GM23248 (cell line): ENCODE results near the gene SRF. TPM values are rescaled to one million over a fixed set of nuclear protein-coding genes. Genes with fewer than 3 reads are reported as not detected.

Experiments
- DNase-seq: peaks from one replicate; pipeline ENCODE4 v3.0.0-alpha.2; 2015
- H2AFZ ChIP-seq: fragments of 200-600 bp; sonication (generic); 2 replicates; pipeline ENCODE4 v1.6.1; 2016; ENCODE audit warnings: antibody characterized with exemption
- H3F3A ChIP-seq: fragments of 200-600 bp; sonication (generic); 2 replicates; pipeline ENCODE4 v1.6.1; 2016; ENCODE audit warnings: mild to moderate bottlenecking, antibody characterized with exemption, mixed run types; ENCODE audit not compliant: insufficient read depth
- H3K27ac ChIP-seq: fragments of 200-600 bp; sonication (generic); 2 replicates; pipeline ENCODE4 v1.5.1; 2016; ENCODE audit warnings: mild to moderate bottlenecking
- H3K27me3 ChIP-seq: fragments of 200-600 bp; sonication (generic); replicated peaks from 2 replicates; pipeline ENCODE4 v1.6.1; 2016; ENCODE audit warnings: mild to moderate bottlenecking; ENCODE audit not compliant: insufficient read depth
- H3K36me3 ChIP-seq: fragments of 200-600 bp; sonication (generic); 2 replicates; pipeline ENCODE4 v1.6.1; 2016; ENCODE audit warnings: low read depth, mild to moderate bottlenecking
- H3K4me1 ChIP-seq: fragments of 200-600 bp; sonication (generic); 2 replicates; pipeline ENCODE4 v1.6.1; 2016; ENCODE audit warnings: mild to moderate bottlenecking; ENCODE audit not compliant: insufficient read depth
- H3K4me2 ChIP-seq: fragments of 200-600 bp; sonication (generic); one replicate; pipeline ENCODE4 v1.6.1; 2016; ENCODE audit warnings: mild to moderate bottlenecking; ENCODE audit not compliant: unreplicated experiment
- H3K4me3 ChIP-seq: fragments of 200-600 bp; sonication (generic); 2 replicates; pipeline ENCODE4 v1.5.1; 2016; ENCODE audit warnings: mild to moderate bottlenecking
- H3K79me2 ChIP-seq: fragments of 200-600 bp; sonication (generic); 2 replicates; pipeline ENCODE4 v1.6.1; 2016; ENCODE audit warnings: mild to moderate bottlenecking; ENCODE audit not compliant: insufficient read depth
- H3K9ac ChIP-seq: fragments of 200-600 bp; sonication (generic); 2 replicates; pipeline ENCODE4 v1.6.1; 2016; ENCODE audit warnings: mild to moderate bottlenecking
- H3K9me2 ChIP-seq: fragments of 200-600 bp; sonication (generic); 2 replicates; pipeline ENCODE4 v1.6.1; 2016; ENCODE audit warnings: mixed run types, mild to moderate bottlenecking, moderate library complexity; ENCODE audit not compliant: insufficient read depth
- H3K9me3 ChIP-seq: fragments of 200-600 bp; sonication (generic); one replicate; pipeline ENCODE4 v1.6.1; 2017; ENCODE audit warnings: low read depth
- H4K20me1 ChIP-seq: fragments of 200-600 bp; sonication (generic); 2 replicates; pipeline ENCODE4 v1.6.0; 2016; ENCODE audit not compliant: insufficient read depth
- EZH2 ChIP-seq: fragments of 200-600 bp; sonication (generic); IDR thresholded peaks from 2 replicates; pipeline ENCODE4 v1.6.1; 2018; ENCODE audit warnings: antibody characterized with exemption, mild to moderate bottlenecking; ENCODE audit not compliant: insufficient read depth, poor library complexity, severe bottlenecking
- EZH2phosphoT487 ChIP-seq: fragments of 200-600 bp; sonication (generic); IDR thresholded peaks from 2 replicates; pipeline ENCODE4 v1.6.1; 2018; ENCODE audit warnings: antibody characterized with exemption, moderate library complexity, mild to moderate bottlenecking, low read depth; ENCODE audit not compliant: insufficient read depth
- WGBS, 2 experiments: methylation state at CpG; one replicate each; pipeline ENCODE4 v1.1.6; 2015 to 2017; ENCODE audit warnings: low lambda C conversion rate in 2 of 2, low coverage in 1 of 2; ENCODE audit errors: missing lambda C conversion rate in 2 of 2; 5-methylcytosine and 5-hydroxymethylcytosine counted together
- in situ Hi-C: fragments of 300-500 bp; cut with MboI; formaldehyde crosslinking; loops from 2 replicates; pipeline ENCODE4 v1.15.0; 2020
- polyA plus RNA-seq: library from polyadenylated mRNA; unstranded; fragments of >200 nt; fragmentation: Nextera tagmentation; extraction: Ambion mirVana; gene quantifications from 2 replicates; pipeline ENCODE4 v1.2.1, GENCODE V29; 2016
- total RNA-seq: library from RNA; depleted of rRNA; stranded (reverse); fragments of >200 nt; shearing (Covaris generic); gene quantifications from 2 replicates; pipeline ENCODE4 v1.2.3, GENCODE V29; 2014; rRNA removed

Gene SRF
- 23.5 and 29.6 TPM in 2 replicates for total RNA-seq
- polyA plus RNA-seq: 3.3 TPM in 2 replicates

- peak within 1 kb of the TSS; percentile 97 for H2AFZ ChIP-seq
- H3K9ac ChIP-seq: peak within 1 kb of the TSS; percentile 91
- H3K4me1 ChIP-seq: peaks cover 12% of the 10 kb centered on the region
- H3K9me2 ChIP-seq: no peaks in the 10 kb centered on the region
- peak; percentile 100 for DNase-seq
- peaks cover 31% of the 10 kb centered on the region for H3F3A ChIP-seq
- H3K4me2 ChIP-seq: peak within 1 kb of the TSS; percentile 95
- H3K9me3 ChIP-seq: no peaks in the 10 kb centered on the region
- TF ChIP-seq EZH2 (no peak), EZH2phosphoT487 (no peak)
- in situ Hi-C loops: no loop called here
- H3K27me3 ChIP-seq: no peaks in the 10 kb centered on the region
- peak within 1 kb of the TSS; percentile 92 for H3K27ac ChIP-seq
- peak within 1 kb of the TSS; percentile 80 for H3K4me3 ChIP-seq
- peaks cover 9% of the 10 kb centered on the region for H3K36me3 ChIP-seq
- no peaks in the 10 kb centered on the region for H4K20me1 ChIP-seq
- H3K79me2 ChIP-seq: peaks cover 37% of the 10 kb centered on the region
- WGBS, 2 experiments: 1 to 2% methylated on average over 51 to 71 of the region's 83 CpGs
Observed at GRCh38 chr6:43170931-43171706, at the start of gene SRF. SRF (plus strand) TSS chr6:43171269; CDS start chr6:43171657, 388 bp downstream.

- in situ Hi-C loops: no loop called here
- H3K4me2 ChIP-seq: peak overlapping the region; percentile 75
- H4K20me1 ChIP-seq: no peaks in the 10 kb centered on the region
- H3K79me2 ChIP-seq: peaks cover 80% of the 10 kb centered on the region
- WGBS, 2 experiments: 90 to 100% methylated on average over 1 to 2 of the region's 2 CpGs
- H3K9ac ChIP-seq: peak overlapping the region; percentile 85
- DNase-seq: no peak
- H3K4me3 ChIP-seq: no peak overlapping the region
- H3K9me2 ChIP-seq: no peaks in the 10 kb centered on the region
- no peak overlapping the region for H2AFZ ChIP-seq
- H3K4me1 ChIP-seq: peaks cover 75% of the 10 kb centered on the region
- no peak for TF ChIP-seq EZH2
- TF ChIP-seq EZH2phosphoT487: no peak
- H3K36me3 ChIP-seq: no peaks in the 10 kb centered on the region
- H3K27ac ChIP-seq: peak overlapping the region; percentile 100
- peaks cover 58% of the 10 kb centered on the region for H3F3A ChIP-seq
- no peaks in the 10 kb centered on the region for H3K27me3 ChIP-seq
- H3K9me3 ChIP-seq: no peaks in the 10 kb centered on the region
Observed at GRCh38 chr6:43122146-43122545, 48.9 kb upstream of the SRF start.

- H2AFZ ChIP-seq: 0 out of 2 replicates have a peak overlapping the region, but pooled peaks have one; percentile 8
- H3K4me3 ChIP-seq: no peak overlapping the region
- peak; percentile 34 for DNase-seq
- H3K9ac ChIP-seq: peak overlapping the region; percentile 85
- no peaks in the 10 kb centered on the region for H3K9me2 ChIP-seq
- 19 to 20% methylated on average over 24 to 25 of the region's 25 CpGs for WGBS, 2 experiments
- H3F3A ChIP-seq: peaks cover 53% of the 10 kb centered on the region
- H3K4me1 ChIP-seq: peaks cover 75% of the 10 kb centered on the region
- H3K4me2 ChIP-seq: peak overlapping the region; percentile 67
- no peaks in the 10 kb centered on the region for H4K20me1 ChIP-seq
- H3K36me3 ChIP-seq: no peaks in the 10 kb centered on the region
- peak overlapping the region; percentile 100 for H3K27ac ChIP-seq
- peaks cover 81% of the 10 kb centered on the region for H3K79me2 ChIP-seq
- no peaks in the 10 kb centered on the region for H3K27me3 ChIP-seq
- TF ChIP-seq EZH2: no peak
- no peak for TF ChIP-seq EZH2phosphoT487
- no peaks in the 10 kb centered on the region for H3K9me3 ChIP-seq
- in situ Hi-C loops: no loop called here
Observed at GRCh38 chr6:43123461-43124314, 47.4 kb upstream of the SRF start.

- TF ChIP-seq EZH2phosphoT487 (no peak), EZH2 (no peak)
- Histone ChIP-seq H3K36me3 (no peaks in the 10 kb centered on the region), H3K79me2 (peaks cover 80% of the 10 kb centered on the region), H3K4me1 (peaks cover 82% of the 10 kb centered on the region), H3K27ac (peak overlapping the region; percentile 100), H3K27me3 (no peaks in the 10 kb centered on the region), H3K9ac (peak overlapping the region; percentile 85), H3K9me2 (no peaks in the 10 kb centered on the region), H3K9me3 (no peaks in the 10 kb centered on the region), H3F3A (peaks cover 53% of the 10 kb centered on the region), H3K4me2 (no peak overlapping the region), H2AFZ (no peak overlapping the region), H3K4me3 (no peak overlapping the region), H4K20me1 (no peaks in the 10 kb centered on the region)
- in situ Hi-C loops: no loop called here
- 63 to 64% methylated on average over 6 of the region's 6 CpGs for WGBS, 2 experiments
- no peak for DNase-seq
Observed at GRCh38 chr6:43124481-43124880, 46.6 kb upstream of the SRF start.
